ENCODE measurements around the gene MATN1.

GRCh38 chr1:30738040-30738714 is 14.8 kb upstream of the MATN1 start:
- TF ChIP-seq POLR2A (IDR thresholded peaks at IDR 0.05), result no peak
- TF ChIP-seq, protein P1, sequence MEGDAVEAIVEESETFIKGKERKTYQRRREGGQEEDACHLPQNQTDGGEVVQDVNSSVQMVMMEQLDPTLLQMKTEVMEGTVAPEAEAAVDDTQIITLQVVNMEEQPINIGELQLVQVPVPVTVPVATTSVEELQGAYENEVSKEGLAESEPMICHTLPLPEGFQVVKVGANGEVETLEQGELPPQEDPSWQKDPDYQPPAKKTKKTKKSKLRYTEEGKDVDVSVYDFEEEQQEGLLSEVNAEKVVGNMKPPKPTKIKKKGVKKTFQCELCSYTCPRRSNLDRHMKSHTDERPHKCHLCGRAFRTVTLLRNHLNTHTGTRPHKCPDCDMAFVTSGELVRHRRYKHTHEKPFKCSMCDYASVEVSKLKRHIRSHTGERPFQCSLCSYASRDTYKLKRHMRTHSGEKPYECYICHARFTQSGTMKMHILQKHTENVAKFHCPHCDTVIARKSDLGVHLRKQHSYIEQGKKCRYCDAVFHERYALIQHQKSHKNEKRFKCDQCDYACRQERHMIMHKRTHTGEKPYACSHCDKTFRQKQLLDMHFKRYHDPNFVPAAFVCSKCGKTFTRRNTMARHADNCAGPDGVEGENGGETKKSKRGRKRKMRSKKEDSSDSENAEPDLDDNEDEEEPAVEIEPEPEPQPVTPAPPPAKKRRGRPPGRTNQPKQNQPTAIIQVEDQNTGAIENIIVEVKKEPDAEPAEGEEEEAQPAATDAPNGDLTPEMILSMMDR (IDR thresholded peaks at IDR 0.05), result no peak
- no peak for TF ChIP-seq POLR2AphosphoS5 (IDR thresholded peaks at IDR 0.05)
- TF ChIP-seq EP300 (IDR thresholded peaks at IDR 0.05), result no peak
